HepG2 (cell line): ENCODE measurements around the gene FNDC3B. TPM values are rescaled to one million over a fixed set of nuclear protein-coding genes. Genes with fewer than 3 reads are reported as not detected.
A peak's percentile ranks its signal among the peaks of the same experiment; 100 is the strongest.

Source experiments
- ATAC-seq: fragments of 200-7000 bp; cut with Tn5 transposase; 3 replicates; pipeline ENCODE4 v1.9.1; 2020; ENCODE audit warnings: mild to moderate bottlenecking, moderate library complexity
- BruUV-seq: library from RNA; stranded (reverse); fragments of 400-500 nt; replicated peaks from 2 replicates; lab custom pipeline; 2021; lab: Mats Ljungman, UMichigan
- CTCF ChIA-PET: fragments of 300-600 bp; formaldehyde crosslinking; extraction: SDS; loops from one replicate; lab custom pipeline; 2021; ENCODE audit warnings: low total read pairs, inconsistent platforms, low intra/inter-chr PET ratio; lab: Yijun Ruan, JAX
- POLR2A ChIA-PET: fragments of 350-600 bp; sonication (Branson Sonifier 250); formaldehyde crosslinking; loops from one replicate; lab custom pipeline; 2020; ENCODE audit warnings: antibody characterized with exemption, inconsistent platforms; lab: Yijun Ruan, JAX
- DNase-seq: peaks from one replicate; pipeline ENCODE4 v3.0.0-alpha.2; 2015; ENCODE audit warnings: low spot score
- FAIRE-seq: peaks from 3 replicates; lab custom pipeline; 2011; peaks lifted over from hg19 to GRCh38; lab: Jason Lieb, UNC
- H2AFZ ChIP-seq: one replicate; pipeline ENCODE4 v1.6.1; 2011; ENCODE audit warnings: low read length, inconsistent platforms
- H3K27ac ChIP-seq: fragments of 300-600 bp; 3 replicates; pipeline ENCODE4 v1.8.0; 2011; ENCODE audit warnings: mixed run types, mild to moderate bottlenecking, mixed read lengths, low read length, inconsistent platforms; ENCODE audit not compliant: insufficient read depth; ENCODE audit errors: extremely low read length
- H3K27me3 ChIP-seq, 2 experiments: fragments of 200-600 bp in 1 of 2; 2 replicates in 1 of 2; 3 replicates in 1 of 2; pipeline versions ENCODE4 v1.6.0 to v1.8.0; 2011; ENCODE audit warnings: low read length in 2 of 2, mild to moderate bottlenecking in 2 of 2, moderate library complexity in 2 of 2, inconsistent platforms in 1 of 2; ENCODE audit not compliant: insufficient read depth in 2 of 2, control insufficient read depth in 1 of 2
- H3K36me3 ChIP-seq, 2 experiments: fragments of 200-600 bp in 1 of 2; replicated peaks in 1 of 2; 2 replicates in 1 of 2; 3 replicates in 1 of 2; pipeline versions ENCODE4 v1.5.1 to v1.8.0; 2011; ENCODE audit warnings: low read length in 2 of 2, inconsistent platforms in 1 of 2; ENCODE audit not compliant: insufficient read depth in 2 of 2, control insufficient read depth in 1 of 2
- H3K4me1 ChIP-seq: 2 replicates; pipeline ENCODE4 v1.5.1; 2012; ENCODE audit warnings: low read length, inconsistent platforms; ENCODE audit not compliant: insufficient read depth
- H3K4me2 ChIP-seq: 2 replicates; pipeline ENCODE4 v1.6.0; 2011; ENCODE audit warnings: low read depth, low read length, inconsistent platforms
- H3K4me3 ChIP-seq, 3 experiments: fragments of 200-600 bp in 1 of 3; sonication (generic), shearing (Covaris generic) in 1 of 3; replicated peaks in 1 of 3; 2 replicates each; pipeline ENCODE4 v1.5.1; 2011 to 2016; ENCODE audit warnings: low read length in 3 of 3, inconsistent platforms in 2 of 3, low read depth in 2 of 3, mild to moderate bottlenecking in 2 of 3, control low read depth in 1 of 3, mixed read lengths in 1 of 3; ENCODE audit not compliant: insufficient read depth in 1 of 3
- H3K79me2 ChIP-seq: one replicate; pipeline ENCODE4 v1.6.1; 2011; ENCODE audit warnings: low read length, inconsistent platforms; ENCODE audit not compliant: insufficient read depth
- H3K9ac ChIP-seq: 2 replicates; pipeline ENCODE4 v1.6.0; 2011; ENCODE audit warnings: mild to moderate bottlenecking, low read depth, low read length, inconsistent platforms; ENCODE audit not compliant: insufficient read depth
- H3K9me3 ChIP-seq: 2 replicates; pipeline ENCODE4 v1.5.1; 2012; ENCODE audit warnings: mild to moderate bottlenecking, low read length
- H4K20me1 ChIP-seq: 2 replicates; pipeline ENCODE4 v1.6.0; 2011; ENCODE audit warnings: inconsistent platforms, mild to moderate bottlenecking, low read length, moderate library complexity; ENCODE audit not compliant: insufficient read depth
- ADNP ChIP-seq: sonication (generic); formaldehyde crosslinking; IDR thresholded peaks from 2 replicates; pipeline ENCODE4 v1.4.0; 2020; ENCODE audit warnings: missing genetic modification reagents
- ARNT2 ChIP-seq: sonication (generic); formaldehyde crosslinking; IDR thresholded peaks from 2 replicates; pipeline ENCODE4 v1.8.0; 2022; ENCODE audit warnings: mild to moderate bottlenecking, low read depth, missing genetic modification reagents, moderate library complexity
- BORCS8-MEF2B ChIP-seq: sonication (generic); formaldehyde crosslinking; IDR thresholded peaks from 2 replicates; pipeline ENCODE4 v1.8.0; 2022; ENCODE audit warnings: mild to moderate bottlenecking, missing genetic modification reagents
- FOSL2 ChIP-seq: sonication (generic); formaldehyde crosslinking; IDR thresholded peaks from 2 replicates; pipeline ENCODE4 v1.4.0; 2020; ENCODE audit warnings: missing genetic modification reagents
- HDAC1 ChIP-seq: sonication (generic); formaldehyde crosslinking; IDR thresholded peaks from 2 replicates; pipeline ENCODE4 v1.5.1; 2020; ENCODE audit warnings: mild to moderate bottlenecking, missing genetic modification reagents
- HNRNPLL ChIP-seq: fragments of 200-400 bp; formaldehyde crosslinking; IDR thresholded peaks from 2 replicates; pipeline ENCODE4 v1.6.1; 2017; ENCODE audit warnings: mild to moderate bottlenecking, low read depth, low read length; ENCODE audit not compliant: poor library complexity, severe bottlenecking
- POLR2G ChIP-seq: fragments of 200-400 bp; formaldehyde crosslinking; IDR thresholded peaks from 2 replicates; pipeline ENCODE4 v1.6.1; 2018; ENCODE audit warnings: mild to moderate bottlenecking, low read depth, low read length, moderate library complexity
- RBM22 ChIP-seq: fragments of 200-400 bp; formaldehyde crosslinking; optimal IDR thresholded peaks from 2 replicates; pipeline ENCODE3; 2017; ENCODE audit warnings: mild to moderate bottlenecking, low read length, moderate library complexity
- REL ChIP-seq: sonication (generic); formaldehyde crosslinking; conservative IDR thresholded peaks from 2 replicates; pipeline ENCODE4 v1.8.0; 2022; ENCODE audit warnings: mild to moderate bottlenecking, missing genetic modification reagents, moderate library complexity
- SSRP1 ChIP-seq: IDR thresholded peaks from 2 replicates; pipeline ENCODE4 v1.6.1; 2016; ENCODE audit warnings: control low read depth
- ZNF260 ChIP-seq: sonication (generic); formaldehyde crosslinking; IDR thresholded peaks from 2 replicates; pipeline ENCODE4 v1.4.0; 2020; ENCODE audit warnings: missing genetic modification reagents, low read depth, mild to moderate bottlenecking, borderline replicate concordance
- WGBS: methylation state at CpG from one replicate; pipeline ENCODE4 v1.1.6; 2017; ENCODE audit warnings: low lambda C conversion rate; 5-methylcytosine and 5-hydroxymethylcytosine counted together
- in situ Hi-C: cut with HindIII; loops from 2 replicates; pipeline ENCODE4 v1.10.0; 2017; ENCODE audit warnings: low pct_unique_long_range_greater_than_20kb; ENCODE audit not compliant: extremely low pct_ligation_motif_present
- intact Hi-C: fragments of 100-400 bp; cut with micrococcal nuclease; formaldehyde crosslinking; loops from one replicate; pipeline ENCODE4 v1.10.0; 2022; ENCODE audit not compliant: unreplicated experiment
- polyA plus RNA-seq, 8 experiments: library from polyadenylated mRNA; depleted of rRNA in 3 of 8; stranded (reverse) in 7 of 8; unstranded in 1 of 8; fragments of >200 nt; fragmentation: Illumina TruSeq in 4 of 8; extraction: Trizol in 4 of 8; gene quantifications; 2 replicates each; pipeline versions ENCODE4 v1.2.1 to v1.2.3, GENCODE V29; 2011 to 2016; ENCODE audit warnings: low read depth in 4 of 8, missing spikeins in 1 of 8, mixed read lengths in 1 of 8; ENCODE audit not compliant: insufficient read depth in 1 of 8
- total RNA-seq, 5 experiments: library from RNA; depleted of rRNA; stranded (reverse); fragments of >200 nt; fragmentation: Illumina TruSeq; extraction: Trizol; gene quantifications; 2 replicates each; pipeline ENCODE4 v1.2.3, GENCODE V29; 2016; ENCODE audit warnings: low read depth in 1 of 5

Gene FNDC3B
- total and polyA plus RNA-seq, 2 of the 13 experiments (the other 11 are each of a cell fraction or from before 2014, with no cell fraction given), result 74.8 to 103 TPM

GRCh38 chr3:172352786-172353185 lies 313.4 kb downstream of the FNDC3B start:
- POLR2A ChIA-PET, result no interaction called here
- CTCF ChIA-PET, result no interaction called here
- Histone ChIP-seq H4K20me1 (peaks cover 37% of the 10 kb centered on the region), H3K79me2 (no peaks in the 10 kb centered on the region), H2AFZ (no peak overlapping the region), H3K36me3 (peaks cover 38 to 90% of the 10 kb centered on the region in 2 experiments), H3K9me3 (no peaks in the 10 kb centered on the region), H3K27ac (no peak overlapping the region), H3K4me3 (no peak overlapping the region), H3K27me3 (no peaks in the 10 kb centered on the region), H3K9ac (no peak overlapping the region), H3K4me2 (no peak overlapping the region), H3K4me1 (no peaks in the 10 kb centered on the region)
- peak; percentile 16 for ATAC-seq
- no TSS peak for BruUV-seq
- 95% methylated on average over 10 of the region's 10 CpGs for WGBS
- intact Hi-C loops (loop anchor here (10.0 kb wide), 1 partner anchor 312 kb away; no protein-coding TSS in a partner anchor), in situ Hi-C loops (no loop called here)
- FAIRE-seq, result no peak
- no peak for TF ChIP-seq HNRNPLL
- TF ChIP-seq SSRP1, result 0 out of 2 replicates have a peak, but pooled peaks have one; percentile 19
- TF ChIP-seq BORCS8-MEF2B (CRISPR knock-in tag), result no peak
- TF ChIP-seq POLR2G, result peak; percentile 18; the same call in 1 of the 2 replicates
- TF ChIP-seq FOSL2 (CRISPR knock-in tag), result no peak
- TF ChIP-seq HDAC1 (CRISPR knock-in tag), result no peak
- no peak for TF ChIP-seq ARNT2 (CRISPR knock-in tag)
- TF ChIP-seq RBM22, result peak; percentile 99
- TF ChIP-seq ADNP (CRISPR knock-in tag), result no peak
- TF ChIP-seq ZNF260 (CRISPR knock-in tag), result no peak
- no peak for TF ChIP-seq REL (CRISPR knock-in tag)
- DNase-seq, result no peak
